Endometrial microvascular endothelial cells (primary cell): ENCODE data around the gene GALR2. TPM values are rescaled to one million over a fixed set of nuclear protein-coding genes. Genes with fewer than 3 reads are reported as not detected.
"Not testable (repeated sequence)": the region's sequence is repeated elsewhere in the genome, so short reads cannot be mapped to it uniquely, and the experiment has no call there.

Experiments used
- in situ Hi-C: cut with HindIII; loops from 2 replicates; pipeline ENCODE4 v1.10.0; 2017; ENCODE audit warnings: low sequenced_read_pairs, low pct_unique_long_range_greater_than_20kb; ENCODE audit errors: inconsistent ontology term
- total RNA-seq: library from RNA; depleted of rRNA; stranded (reverse); fragments of >200 nt; gene quantifications from one replicate; pipeline ENCODE4 v1.2.3, GENCODE V29; 2015; ENCODE audit errors: inconsistent ontology term

Gene GALR2, protein sequence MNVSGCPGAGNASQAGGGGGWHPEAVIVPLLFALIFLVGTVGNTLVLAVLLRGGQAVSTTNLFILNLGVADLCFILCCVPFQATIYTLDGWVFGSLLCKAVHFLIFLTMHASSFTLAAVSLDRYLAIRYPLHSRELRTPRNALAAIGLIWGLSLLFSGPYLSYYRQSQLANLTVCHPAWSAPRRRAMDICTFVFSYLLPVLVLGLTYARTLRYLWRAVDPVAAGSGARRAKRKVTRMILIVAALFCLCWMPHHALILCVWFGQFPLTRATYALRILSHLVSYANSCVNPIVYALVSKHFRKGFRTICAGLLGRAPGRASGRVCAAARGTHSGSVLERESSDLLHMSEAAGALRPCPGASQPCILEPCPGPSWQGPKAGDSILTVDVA
- total RNA-seq, result not detected

DNA sequence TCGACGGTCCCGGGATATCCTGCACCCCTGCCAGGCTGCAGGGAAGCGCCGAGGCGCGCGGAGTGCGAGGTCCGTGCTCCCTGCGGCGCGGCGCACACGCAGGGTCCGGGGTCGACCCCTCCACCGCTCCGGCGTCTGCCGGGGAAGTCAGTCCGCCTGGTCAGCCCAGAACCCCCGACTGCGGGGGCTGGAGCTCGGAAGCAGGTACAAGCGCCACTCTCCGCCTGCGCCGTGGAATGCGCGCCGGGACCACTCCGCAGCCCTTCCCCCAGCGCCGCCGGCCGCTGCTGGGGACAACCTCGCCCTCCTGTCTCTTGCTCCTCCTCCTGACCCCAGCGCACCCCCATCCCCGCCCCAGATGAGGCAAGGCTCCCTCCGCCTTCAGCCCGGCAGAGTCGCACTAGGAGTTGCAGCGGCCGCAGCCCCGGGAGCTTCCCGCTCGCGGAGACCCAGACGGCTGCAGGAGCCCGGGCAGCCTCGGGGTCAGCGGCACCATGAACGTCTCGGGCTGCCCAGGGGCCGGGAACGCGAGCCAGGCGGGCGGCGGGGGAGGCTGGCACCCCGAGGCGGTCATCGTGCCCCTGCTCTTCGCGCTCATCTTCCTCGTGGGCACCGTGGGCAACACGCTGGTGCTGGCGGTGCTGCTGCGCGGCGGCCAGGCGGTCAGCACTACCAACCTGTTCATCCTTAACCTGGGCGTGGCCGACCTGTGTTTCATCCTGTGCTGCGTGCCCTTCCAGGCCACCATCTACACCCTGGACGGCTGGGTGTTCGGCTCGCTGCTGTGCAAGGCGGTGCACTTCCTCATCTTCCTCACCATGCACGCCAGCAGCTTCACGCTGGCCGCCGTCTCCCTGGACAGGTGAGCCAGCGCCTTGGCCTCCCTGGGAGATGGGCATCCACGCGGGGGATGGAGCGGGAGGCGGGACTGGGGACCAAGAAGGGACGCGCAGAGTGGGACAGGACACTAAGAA, at the start of gene GALR2:
Gene GALR2 (plus strand): TSS at position 392 of the 974 bp plus-strand sequence. CDS start 103 bp downstream, at position 495.
- in situ Hi-C loops, result no loop called here

DNA sequence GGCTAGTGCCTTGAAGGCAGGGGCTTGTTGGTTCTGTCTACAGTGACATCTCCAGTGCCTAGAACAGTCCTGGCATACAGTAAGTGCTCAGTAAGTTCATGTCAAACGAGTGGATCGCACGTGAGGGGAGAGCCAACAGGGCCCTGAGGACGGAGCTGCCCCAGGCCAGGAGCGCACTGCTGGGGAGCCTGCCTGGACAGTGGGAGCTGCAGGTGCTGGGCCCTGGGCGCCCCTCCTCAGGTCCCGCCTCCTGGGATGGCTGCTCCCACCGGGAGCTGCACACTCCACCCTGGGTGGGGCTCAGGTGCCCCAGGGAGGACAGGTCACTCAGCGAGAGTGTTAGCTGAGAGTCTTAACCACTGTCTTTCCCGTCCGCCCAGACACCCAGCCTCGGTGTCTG, 49.3 kb upstream of the GALR2 start:
- in situ Hi-C loops, result no loop called here

DNA sequence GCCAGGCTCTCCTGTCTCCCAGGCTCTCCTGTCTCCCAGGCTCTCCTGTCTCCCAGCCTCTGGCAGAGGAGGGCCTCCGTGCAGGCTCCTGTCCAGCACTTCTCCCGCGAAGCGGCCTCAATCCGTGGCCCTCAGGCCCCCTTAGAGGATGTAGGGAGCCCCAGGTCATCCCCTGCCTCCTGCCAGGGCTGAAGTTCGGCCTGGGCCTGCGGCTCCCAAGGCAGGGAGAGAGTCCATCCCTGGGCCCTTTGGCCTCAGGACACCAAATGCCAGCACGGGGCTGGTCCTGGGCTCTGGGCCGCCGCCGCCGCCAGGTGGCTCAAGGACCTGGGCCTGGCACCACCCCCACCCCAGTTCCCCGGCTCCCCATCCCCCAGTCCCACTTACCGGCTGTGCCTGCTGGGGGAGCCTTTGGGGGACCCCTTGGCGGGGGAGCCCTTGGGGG, 47.8 kb upstream of the GALR2 start:
- in situ Hi-C loops, result no loop called here

DNA sequence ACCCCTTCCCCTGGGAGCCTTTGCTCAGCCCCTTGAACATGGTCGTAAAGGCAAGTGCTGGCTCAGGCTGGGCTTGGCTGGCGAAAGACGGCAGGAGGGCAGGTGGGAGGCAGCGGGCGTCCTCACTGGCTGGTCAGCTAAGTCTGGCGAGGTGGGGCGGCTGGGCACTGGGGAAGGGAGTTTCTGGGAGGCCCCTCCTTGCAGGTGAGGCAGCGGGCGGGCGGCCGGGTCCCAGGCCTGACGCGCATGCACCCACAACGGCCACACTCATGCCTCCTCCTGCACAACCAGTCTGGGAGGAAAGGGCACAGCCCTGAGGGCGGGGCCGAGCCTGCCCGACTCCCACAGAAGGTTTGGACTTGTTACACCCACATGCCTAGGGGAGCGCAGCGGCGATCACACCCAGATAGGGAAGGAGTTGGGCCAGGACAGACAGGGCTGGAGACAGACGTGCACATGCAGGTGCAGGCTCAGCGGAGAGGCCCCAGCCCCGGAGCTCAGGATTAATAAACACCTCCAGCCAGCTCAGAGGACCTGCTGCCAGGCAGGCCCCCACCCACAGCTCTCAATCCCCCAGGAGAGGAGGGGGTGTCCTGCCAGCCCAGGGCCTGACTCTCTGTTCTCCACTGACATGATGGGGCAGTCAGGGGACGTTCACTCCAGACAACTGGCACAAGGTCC, 47.3 kb upstream of the GALR2 start, which contains the start of gene EVPL:
Gene EVPL (minus strand): TSS at position 148 of the 681 bp plus-strand sequence. CDS start 108 bp downstream, at position 40.
- in situ Hi-C loops, result no loop called here

DNA sequence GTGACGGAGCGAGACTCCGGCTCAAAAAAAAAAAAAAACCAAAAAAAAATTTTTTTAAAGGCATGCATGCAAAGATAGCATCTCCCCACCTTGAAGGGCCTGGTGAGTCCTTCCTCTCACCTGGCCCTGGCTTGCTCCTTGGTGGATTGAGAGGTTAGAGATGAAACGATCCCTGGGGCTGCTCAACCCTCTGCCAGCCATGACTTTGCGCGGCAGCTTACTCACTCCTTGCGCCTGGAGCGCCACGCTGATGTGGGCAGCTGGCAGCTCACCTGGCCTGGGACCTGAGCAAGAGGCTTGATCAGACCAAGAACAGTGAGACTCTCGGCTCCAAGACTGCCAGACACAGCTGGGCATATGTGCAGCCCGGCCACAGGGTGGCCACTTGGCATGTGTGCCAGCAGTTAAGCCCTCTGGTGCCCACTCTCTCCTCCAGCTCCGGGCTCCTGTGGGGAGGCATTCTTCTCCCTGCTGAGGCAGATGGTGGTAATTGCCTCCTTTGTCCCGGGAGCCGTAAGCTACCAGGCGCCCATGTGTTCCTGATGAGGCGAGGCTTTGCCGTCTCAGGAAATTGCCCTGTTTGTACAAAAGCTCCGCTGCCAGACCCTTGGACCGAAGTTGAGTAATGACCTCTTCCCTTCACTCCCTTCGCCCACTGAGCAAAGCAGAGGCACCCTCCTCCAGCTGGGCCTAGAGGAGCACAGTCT, 42.4 kb upstream of the GALR2 start:
- in situ Hi-C loops, result no loop called here

DNA sequence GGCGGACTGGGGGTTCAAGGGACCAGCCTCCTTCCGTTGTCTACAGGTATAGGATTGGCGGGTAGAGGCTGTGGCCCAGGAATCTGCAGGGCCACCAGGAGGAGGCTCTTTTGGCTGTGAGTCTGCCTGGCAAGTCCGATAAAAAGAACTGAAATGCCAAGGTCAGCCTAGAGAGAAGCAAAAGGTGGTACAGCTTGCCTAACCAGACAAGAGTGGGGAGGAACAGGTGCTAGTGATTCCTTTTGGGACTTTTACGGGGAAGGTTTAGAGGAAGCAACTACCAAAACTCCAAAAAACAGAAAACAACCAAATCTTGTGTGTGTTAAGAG, 41.8 kb upstream of the GALR2 start:
- in situ Hi-C loops, result no loop called here

DNA sequence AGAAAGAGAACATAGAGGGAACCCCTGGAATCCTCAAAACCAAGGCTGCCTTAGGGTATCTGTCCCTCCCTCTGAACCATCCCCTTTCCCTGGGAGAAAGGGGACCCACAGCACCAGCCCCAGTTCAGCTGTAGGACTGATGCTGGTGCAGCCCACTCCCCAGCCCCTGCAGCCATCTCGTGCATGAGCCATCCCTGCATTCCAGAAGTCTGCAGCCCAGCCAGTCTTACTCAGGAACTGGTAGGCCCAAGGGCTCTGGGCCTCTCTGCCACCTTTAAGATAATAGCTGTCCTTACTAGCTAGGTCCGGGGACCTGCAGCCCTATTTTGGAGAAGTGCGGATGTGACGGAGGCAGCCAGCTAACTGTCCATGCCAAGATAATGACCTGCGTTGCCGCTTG, 41.4 kb upstream of the GALR2 start:
- in situ Hi-C loops, result no loop called here

DNA sequence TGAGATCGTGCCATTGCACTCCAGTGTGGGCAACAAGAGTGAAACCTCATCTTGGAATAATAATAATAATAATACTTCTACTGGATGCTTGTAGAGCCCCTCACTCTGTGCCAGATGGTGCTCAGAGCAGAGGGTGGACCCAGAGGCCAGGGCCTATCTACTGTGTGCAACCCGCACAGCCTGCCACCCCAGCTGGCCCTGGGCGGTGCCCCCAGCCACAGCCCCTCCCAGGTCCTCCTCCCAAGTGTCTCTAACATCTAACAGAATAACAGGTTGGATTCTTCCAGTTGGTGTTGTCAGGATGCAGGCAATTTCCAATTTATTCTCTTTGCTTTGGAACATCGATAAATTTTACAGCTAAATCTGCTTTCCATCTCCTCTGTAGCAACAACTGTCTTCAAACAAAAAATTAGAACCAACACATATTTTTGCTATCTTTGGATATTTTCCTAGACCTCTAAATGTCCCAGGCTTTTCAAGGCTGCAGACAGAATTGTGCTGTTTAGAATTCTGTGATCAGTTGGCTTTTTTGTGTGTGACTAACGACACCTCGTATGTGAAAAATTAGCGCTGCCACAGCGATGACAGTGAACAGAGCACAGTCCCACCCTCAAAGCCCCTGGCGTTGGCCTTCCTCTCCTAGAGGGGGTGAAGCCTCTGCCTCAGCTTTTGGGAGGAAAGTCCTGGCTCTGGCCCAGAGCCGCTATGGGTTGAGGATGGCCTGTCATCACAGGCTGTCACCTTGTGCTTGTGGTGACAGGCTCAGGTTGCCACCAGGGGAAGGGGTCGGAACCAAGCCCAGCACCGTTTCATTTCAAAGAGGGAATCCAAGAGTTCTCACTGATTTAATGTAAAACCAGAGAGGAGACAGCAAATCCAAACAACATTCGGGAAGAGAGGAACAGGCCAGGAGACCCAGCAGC, 39.9 kb upstream of the GALR2 start:
- in situ Hi-C loops, result no loop called here

DNA sequence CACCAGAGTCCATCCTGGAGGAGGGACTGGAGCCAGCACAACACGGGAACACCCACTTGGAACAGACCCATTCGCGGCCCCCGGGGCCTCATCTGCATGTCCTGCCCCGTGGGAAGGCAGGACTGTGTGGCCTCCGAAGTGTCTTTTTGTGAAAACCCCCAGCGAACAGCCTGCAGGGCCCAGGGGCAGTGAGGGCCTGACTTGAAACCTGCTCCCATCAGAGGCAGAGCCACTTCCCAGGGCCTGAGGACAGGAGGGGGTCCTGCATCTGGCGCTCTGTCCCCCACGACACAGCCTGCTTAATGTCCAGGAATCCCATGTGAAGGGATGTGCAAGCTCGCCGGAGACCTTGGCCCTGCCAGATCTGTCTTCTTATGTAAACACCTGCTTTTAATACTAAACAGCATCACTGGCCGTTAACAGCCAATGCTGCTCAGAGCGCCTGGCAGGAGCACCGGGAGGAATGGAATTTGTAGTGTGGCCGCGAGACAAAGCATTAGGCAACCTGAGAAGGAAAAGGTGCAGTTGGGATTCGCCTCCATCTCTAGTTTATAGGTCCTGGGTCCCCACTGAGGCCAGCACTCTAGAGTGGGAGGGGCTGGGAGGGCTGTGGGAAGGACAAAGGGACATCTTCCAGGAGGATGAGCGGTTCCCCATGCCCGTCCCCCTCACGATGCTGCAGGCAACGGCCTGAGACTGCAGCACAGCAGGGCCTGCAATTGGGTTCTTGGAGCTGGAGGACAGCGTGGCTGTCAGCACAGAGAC, 37.9 kb upstream of the GALR2 start:
- in situ Hi-C loops, result no loop called here

DNA sequence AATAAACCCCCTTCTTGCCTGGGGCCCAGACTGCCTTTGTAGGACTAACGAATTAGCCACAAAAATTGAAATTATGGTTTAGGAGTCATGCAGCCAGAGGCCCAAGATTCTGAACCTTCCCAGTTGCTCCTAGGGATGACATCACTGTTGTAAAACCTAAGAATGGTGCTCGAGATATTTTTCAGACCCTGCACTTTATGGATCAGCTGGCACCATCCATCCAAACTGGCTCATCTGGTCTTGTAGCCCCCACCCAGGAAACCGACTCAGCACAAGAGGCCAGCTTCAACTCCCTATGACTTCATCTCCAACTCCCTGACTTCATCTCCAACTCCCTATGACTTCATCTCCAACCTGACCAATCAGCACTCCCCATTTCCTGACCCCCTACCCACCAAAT, 36.5 kb upstream of the GALR2 start:
- in situ Hi-C loops, result no loop called here

DNA sequence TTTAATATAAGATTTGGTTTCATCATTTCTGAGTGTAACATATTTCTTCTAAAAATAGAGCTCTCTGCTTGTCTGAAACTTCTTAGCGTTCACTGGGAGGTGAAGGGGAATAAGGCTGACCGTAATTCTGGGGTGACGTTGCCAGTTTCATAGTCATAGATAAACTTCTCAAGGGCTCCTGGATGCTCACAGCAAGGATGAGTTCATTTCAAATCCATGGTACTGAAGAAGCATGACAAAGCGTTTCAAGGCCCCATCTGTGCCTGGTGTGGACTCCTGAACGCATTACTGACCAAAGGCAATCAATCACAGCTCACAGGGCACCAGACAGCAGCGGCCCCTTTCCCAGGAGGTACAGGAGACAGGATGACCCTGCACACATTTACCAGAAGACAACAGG, 35.5 kb upstream of the GALR2 start:
- in situ Hi-C loops, result no loop called here

DNA sequence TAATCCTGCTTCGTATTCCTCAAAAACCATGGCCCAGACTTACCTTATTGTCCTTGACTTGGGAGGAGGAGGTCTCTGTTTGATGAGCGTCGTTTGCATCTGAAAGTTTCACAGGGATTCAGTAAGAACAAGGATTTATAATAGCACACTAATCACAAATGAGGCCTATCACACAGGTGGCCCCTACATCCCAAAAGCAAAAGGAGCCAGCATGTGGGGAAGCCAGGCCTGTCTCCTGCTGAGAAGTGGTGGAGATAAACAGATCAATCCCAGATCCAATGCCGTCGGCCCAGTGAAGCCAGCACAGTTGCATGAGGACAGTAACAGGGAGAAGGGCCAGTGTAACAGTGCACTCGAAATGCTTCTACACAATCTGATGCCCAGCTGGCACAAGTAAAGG, 34.2 kb upstream of the GALR2 start:
- in situ Hi-C loops, result no loop called here

DNA sequence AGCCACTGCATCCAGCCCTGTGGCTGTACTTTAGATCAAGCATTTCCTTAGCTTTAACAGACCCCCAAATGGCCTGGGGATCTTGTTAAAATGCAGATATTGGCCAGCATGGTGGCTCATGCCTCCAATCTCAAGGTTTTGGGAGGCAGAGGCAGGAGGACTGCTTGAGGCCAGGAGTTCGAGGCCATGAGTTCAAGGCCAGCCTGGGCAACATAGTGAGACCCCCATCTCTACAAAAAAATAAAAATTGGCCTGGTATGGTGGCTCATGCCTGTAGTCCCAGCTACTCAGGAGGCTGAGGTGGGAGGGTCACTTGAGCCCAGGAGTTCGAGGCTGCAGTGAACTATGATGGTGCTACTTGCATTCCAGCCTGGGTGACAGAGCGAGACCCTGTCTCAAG, 31.7 kb upstream of the GALR2 start:
- in situ Hi-C loops, result not testable (repeated sequence)

DNA sequence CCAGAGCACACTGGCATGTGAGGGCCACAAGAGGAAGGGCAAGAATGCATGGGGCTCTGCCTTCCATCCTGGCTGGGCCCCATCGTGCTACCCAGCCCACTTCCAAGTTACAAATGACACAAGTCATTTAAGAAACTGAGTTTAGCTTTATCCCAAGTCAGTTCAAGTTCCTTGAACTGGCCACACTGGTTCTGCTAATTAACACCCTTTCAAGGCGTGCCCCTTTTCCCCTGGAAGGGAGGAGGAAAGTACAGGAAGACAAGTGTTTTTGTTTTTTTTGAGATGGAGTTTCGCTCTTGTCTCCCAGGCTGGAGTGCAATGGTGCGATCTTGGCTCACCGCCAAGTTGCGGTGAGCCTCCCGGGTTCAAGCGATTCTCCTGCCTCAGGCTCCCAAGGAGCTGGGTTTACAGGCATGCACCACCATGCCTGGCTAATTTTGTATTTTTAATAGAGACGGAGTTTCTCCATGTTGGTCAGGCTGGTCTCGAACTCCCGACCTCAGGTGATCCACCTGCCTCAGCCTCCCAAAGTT, 30.0 kb upstream of the GALR2 start:
- in situ Hi-C loops, result not testable (repeated sequence)

DNA sequence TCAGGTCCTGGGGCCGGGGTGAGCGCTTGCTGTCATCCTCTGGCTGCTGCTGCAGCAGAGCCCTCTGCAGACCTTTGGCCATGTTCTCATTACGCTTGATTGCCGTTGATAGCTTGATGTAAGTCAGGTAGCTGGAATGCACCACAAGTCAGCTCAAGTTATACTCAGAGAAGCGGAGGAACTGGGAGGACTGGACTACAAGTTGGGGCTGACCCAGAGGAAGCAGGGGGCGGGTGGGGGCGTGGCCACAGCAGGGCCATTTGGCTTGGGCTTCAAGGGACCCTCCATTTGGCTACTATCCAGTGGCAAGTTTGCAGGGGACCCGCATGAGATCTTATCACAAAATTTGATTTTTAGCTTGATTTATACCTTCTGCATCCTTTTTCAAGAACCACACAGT, 28.5 kb upstream of the GALR2 start:
- in situ Hi-C loops, result no loop called here

DNA sequence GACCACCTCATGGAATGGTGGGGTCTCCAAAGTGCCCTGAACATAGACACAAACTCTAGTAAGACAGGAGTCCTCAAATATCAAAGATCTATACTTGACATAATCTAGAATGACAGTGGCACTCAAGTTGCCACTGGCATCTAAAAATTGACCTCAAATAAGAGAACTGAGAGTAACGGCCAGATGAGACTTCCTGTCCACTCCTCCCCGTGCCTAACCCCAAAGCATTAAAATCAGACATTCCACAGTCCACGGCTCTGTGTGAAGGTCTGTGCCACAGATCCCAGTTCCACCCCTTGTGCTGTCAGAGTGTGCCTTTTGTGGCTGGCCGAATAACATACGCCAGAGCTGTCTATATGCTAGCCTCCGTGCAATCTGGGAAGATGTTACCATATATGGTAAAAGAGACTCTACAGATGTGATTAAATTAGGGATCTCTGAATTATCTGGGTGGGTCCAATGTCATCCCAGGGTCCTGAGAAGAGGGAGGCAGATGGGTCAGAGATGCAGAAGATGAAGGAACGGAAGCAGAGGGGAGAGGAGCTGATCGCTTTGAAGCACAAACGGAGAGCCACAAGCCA, 26.5 kb upstream of the GALR2 start:
- in situ Hi-C loops, result no loop called here
